Heart left ventricle (tissue), 16 donors: Measurements from ENCODE around the gene HIRIP3. TPM values are rescaled to one million over a fixed set of nuclear protein-coding genes. Genes with fewer than 3 reads are reported as not detected.

ENCODE experiments used
- ATAC-seq, 4 donors: fragments of 200-7000 bp; cut with Tn5 transposase; one replicate each; pipeline ENCODE4 v1.9.1; 2020 to 2022; ENCODE audit warnings: moderate library complexity in 4 of 4, mild to moderate bottlenecking in 3 of 4, moderate number of reproducible peaks in 1 of 4
- DNase-seq, 5 donors: peaks; one replicate each; pipeline ENCODE4 v3.0.0-alpha.2; 2020
- H3K27ac ChIP-seq, 12 donors: fragments of 200-600 bp; sonication (generic) in 4 of 12; one replicate each; pipeline versions ENCODE4 v1.5.0 to v1.8.0; 2016 to 2022; ENCODE audit warnings: mild to moderate bottlenecking in 2 of 12
- H3K27me3 ChIP-seq, 9 donors: fragments of 200-600 bp; sonication (generic) in 2 of 9; one replicate each; pipeline versions ENCODE4 v1.5.1 to v1.8.0; 2016 to 2022; ENCODE audit warnings: mild to moderate bottlenecking in 3 of 9
- H3K36me3 ChIP-seq, 9 donors: fragments of 200-600 bp; sonication (generic) in 2 of 9; one replicate each; pipeline versions ENCODE4 v1.5.0 to v1.8.0; 2018 to 2022; ENCODE audit warnings: mild to moderate bottlenecking in 2 of 9
- H3K4me1 ChIP-seq, 12 donors: fragments of 200-600 bp; sonication (generic) in 4 of 12; one replicate each; pipeline versions ENCODE4 v1.5.0 to v1.8.0; 2016 to 2022; ENCODE audit warnings: mild to moderate bottlenecking in 3 of 12
- H3K4me3 ChIP-seq, 12 donors: fragments of 200-600 bp; sonication (generic) in 4 of 12; one replicate each; pipeline versions ENCODE4 v1.5.0 to v1.8.0; 2017 to 2022; ENCODE audit warnings: mild to moderate bottlenecking in 9 of 12, moderate library complexity in 4 of 12
- H3K9me3 ChIP-seq, 12 donors: fragments of 200-600 bp; sonication (generic) in 4 of 12; one replicate each; pipeline versions ENCODE4 v1.5.0 to v1.8.0; 2016 to 2022; ENCODE audit warnings: mild to moderate bottlenecking in 1 of 12
- CTCF ChIP-seq, 12 donors: fragments of 200-600 bp; sonication (generic) in 4 of 12; IDR thresholded peaks; one replicate each; pipeline versions ENCODE4 v1.5.0 to v1.8.0; 2018 to 2022; ENCODE audit warnings: antibody characterized with exemption in 12 of 12, mild to moderate bottlenecking in 5 of 12
- POLR2A ChIP-seq, 2 donors: fragments of 450-650 bp; IDR thresholded peaks; one replicate each; pipeline ENCODE4 v1.6.1; 2017; ENCODE audit warnings: antibody characterized with exemption in 2 of 2, mild to moderate bottlenecking in 2 of 2, moderate library complexity in 2 of 2
- WGBS, 4 donors: extraction: QIAGEN DNeasy Blood & Tissue Kit in 2 of 4; methylation state at CpG; one replicate each; pipeline versions ENCODE4 v1.1.5 to v1.1.7; 2013 to 2018; 5-methylcytosine and 5-hydroxymethylcytosine counted together
- intact Hi-C, 10 donors: fragments of 100-400 bp; cut with DNase I; formaldehyde crosslinking; loops; one replicate each; pipeline versions ENCODE4 v1.11.1 to v1.14.2; 2022
- polyA plus RNA-seq, 2 donors: library from polyadenylated mRNA; stranded (reverse); fragments of 200-250 nt; gene quantifications; one replicate each; pipeline ENCODE4 v1.2.3, GENCODE V29; 2013
- total RNA-seq, 9 donors: library from RNA; depleted of rRNA in 2 of 9; stranded (reverse); fragments of >200 nt in 2 of 9; fragmentation: NEBNext Ultra II Directional in 3 of 9; extraction: Animal tissue kit (Norgen Biotek cat#: 25700) in 3 of 9; gene quantifications; one replicate each; pipeline versions ENCODE4 v1.1.0 to v1.2.4, GENCODE V29; 2016 to 2023
- donor health status: ischemic (EF 13 %, LVEDD 7.1; RV severe dilation, severe dysfunction).
- donor health status: healthy with polysubstance abuse.
- donor health status: DM: no; HTN: yes; CAD: no.
- donor health status: DM: no; HTN: no; CAD: no.
- donor health status: ischemic (EF 25% LVEDD 6.9; RV normal size, moderate dysfunction).
- donor health status: ischemic (EF 25% LVEDD 5.7; RV mildly dilated, moderate dysfunction).
- donor health status: healthy.
- donor health status: DM: yes; HTN: yes; CAD: no.
- donor health status: ischemic (EF 35%, LVEDD 5.7; RV mildly dilated, moderate dysfunction).
- donor health status: nonischemic (EF 11% LVEDD 7.7; RV severe dilation, severe dysfunction).
- donor health status: DM: yes; HTN: yes; CAD: no.
- donor health status: PGD.
- donor health status: ischemic (EF 29% LVEDD 5.4; RV normal size, mild dysfunction).
- donor health status: nonischemic (EF 23%, LVEDD 6.1; RV moderate dilation, normal function).

The HIRIP3 gene
- total and polyA plus RNA-seq, 11 donors, result 13.3 to 27.4 (median 17.6) TPM

- peaks cover 0 to 10% (median 0%) of the 10 kb centered on the region in 9 donors for H3K36me3 ChIP-seq
- no peak overlapping the region for H3K27ac ChIP-seq
- peaks cover 20 to 43% (median 37%) of the 10 kb centered on the region in 9 donors for H3K27me3 ChIP-seq
- no peak overlapping the region for H3K4me3 ChIP-seq
- no peak for ATAC-seq
- peaks cover 2 to 31% (median 12%) of the 10 kb centered on the region in 12 donors for H3K4me1 ChIP-seq
- 72 to 81% (median 75%) methylated on average over 7 to 11 of the region's 11 CpGs for WGBS, 4 donors
- intact Hi-C loops, result loop anchor here in 5 of 10 donors (5.0 to 10.0 kb wide), 7 partner anchors 53 to 305 kb away; partner anchors contain the start of genes KCTD13 (in 4 of the 5), CDIPT (in 3 of the 5), PAGR1 (in 1 of the 5) and PRRT2 (in 1 of the 5)
- H3K9me3 ChIP-seq, result no peaks in the 10 kb centered on the region
- no peak for TF ChIP-seq POLR2A (IDR thresholded peaks at IDR 0.05)
- TF ChIP-seq CTCF (IDR thresholded peaks at IDR 0.05), result no peak
- DNase-seq, result no peak
Measured at GRCh38 chr16:30007378-30007895, 12.0 kb upstream of the HIRIP3 start.

- ATAC-seq, result no peak
- no peak overlapping the region for H3K4me3 ChIP-seq
- H3K36me3 ChIP-seq, result peaks cover 0 to 13% (median 0%) of the 10 kb centered on the region in 9 donors
- intact Hi-C loops, result loop anchor here in 5 of 10 donors (5.0 to 10.0 kb wide), 7 partner anchors 52 to 305 kb away; partner anchors contain the start of genes KCTD13 (in 4 of the 5), CDIPT (in 3 of the 5), PAGR1 (in 1 of the 5) and PRRT2 (in 1 of the 5)
- no peaks in the 10 kb centered on the region for H3K9me3 ChIP-seq
- peaks cover 2 to 27% (median 12%) of the 10 kb centered on the region in 12 donors for H3K4me1 ChIP-seq
- no peak for TF ChIP-seq CTCF (IDR thresholded peaks at IDR 0.05)
- no peak for TF ChIP-seq POLR2A (IDR thresholded peaks at IDR 0.05)
- DNase-seq, result peak in 1 of 5 donors; percentile 20
- WGBS, 4 donors, result 78 to 87% (median 83%) methylated on average over 28 to 34 of the region's 34 CpGs
- H3K27ac ChIP-seq, result no peak overlapping the region
- peaks cover 18 to 38% (median 31%) of the 10 kb centered on the region in 9 donors for H3K27me3 ChIP-seq
Measured at GRCh38 chr16:30006659-30007377, 11.4 kb upstream of the HIRIP3 start.

DNA sequence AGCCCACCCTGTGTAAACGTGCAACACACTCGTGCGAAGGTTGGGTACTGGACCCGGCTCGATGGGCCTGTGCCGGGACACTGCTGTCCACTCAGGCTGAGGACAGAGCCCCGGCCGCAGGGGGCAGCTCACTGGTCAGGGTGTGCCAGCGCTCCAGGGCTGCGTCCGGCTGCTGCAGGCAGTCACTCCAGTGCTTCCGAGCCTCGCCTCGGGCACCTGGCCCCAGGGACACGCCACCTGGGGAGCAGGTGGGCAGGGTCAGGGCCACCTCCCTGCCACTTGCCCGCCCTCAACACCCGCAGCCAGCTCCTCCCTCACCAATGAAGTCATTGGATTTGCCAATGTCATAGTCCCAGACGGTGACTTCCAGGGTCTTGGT lies 10.7 kb upstream of the HIRIP3 start:
- ATAC-seq (no peak), DNase-seq (no peak)

More for the DNA sequence above, 10.7 kb upstream of the HIRIP3 start:
- 89 to 90% (median 90%) methylated on average over 16 to 18 of the region's 18 CpGs for whole genome bisulfite sequencing, 4 donors
- Histone ChIP-seq H3K9me3 (no peaks in the 10 kb centered on the region), H3K27me3 (peaks cover 13 to 31% (median 23%) of the 10 kb centered on the region in 9 donors), H3K27ac (no peak overlapping the region), H3K36me3 (peaks cover 0 to 20% (median under 1%) of the 10 kb centered on the region in 9 donors), H3K4me1 (peaks cover 1 to 20% (median 8%) of the 10 kb centered on the region in 12 donors), H3K4me3 (no peak overlapping the region)
- TF ChIP-seq CTCF (IDR thresholded peaks at IDR 0.05), result no peak
- no peak for TF ChIP-seq POLR2A (IDR thresholded peaks at IDR 0.05)
- intact Hi-C loops, result loop anchor here in 5 of 10 donors (5.0 to 10.0 kb wide), 7 partner anchors 51 to 304 kb away; partner anchors contain the start of genes KCTD13 (in 4 of the 5), CDIPT (in 3 of the 5), PAGR1 (in 1 of the 5) and PRRT2 (in 1 of the 5)
